ENCODE data around the gene PDE6A. TPM values are rescaled to one million over a fixed set of nuclear protein-coding genes. Genes with fewer than 3 reads are reported as not detected.

PDE6A gene
- polyA plus RNA-seq, 2 of the 4 experiments (the other 2 are of a cell fraction), result 0.28 to 0.35 TPM

GRCh38 chr5:149922950-149923349 is 21.6 kb downstream of the PDE6A start:
- Histone ChIP-seq H3K4me2 (no peak overlapping the region), H3K4me3 (no peak overlapping the region), H3K9me3 (no peaks in the 10 kb centered on the region), H3K27ac (no peak overlapping the region), H3K4me1 (no peaks in the 10 kb centered on the region)
- 72% methylated on average over 6 of the region's 6 CpGs for WGBS (ENCODE audit: missing lambda C conversion rate)
- ChIA-PET POLR2A (interaction anchor here (1.0 kb wide), 1 partner anchor 38 kb away, joined by 3 read pairs; the partner anchor contains the start of gene SLC26A2), CTCF (interaction anchor here (1.0 to 19.0 kb wide), 8 partner anchors 9 to 90 kb away, joined by 3 to 386 read pairs (median 3); partner anchors contain the start of gene SLC26A2)
- TF ChIP-seq, protein P1, sequence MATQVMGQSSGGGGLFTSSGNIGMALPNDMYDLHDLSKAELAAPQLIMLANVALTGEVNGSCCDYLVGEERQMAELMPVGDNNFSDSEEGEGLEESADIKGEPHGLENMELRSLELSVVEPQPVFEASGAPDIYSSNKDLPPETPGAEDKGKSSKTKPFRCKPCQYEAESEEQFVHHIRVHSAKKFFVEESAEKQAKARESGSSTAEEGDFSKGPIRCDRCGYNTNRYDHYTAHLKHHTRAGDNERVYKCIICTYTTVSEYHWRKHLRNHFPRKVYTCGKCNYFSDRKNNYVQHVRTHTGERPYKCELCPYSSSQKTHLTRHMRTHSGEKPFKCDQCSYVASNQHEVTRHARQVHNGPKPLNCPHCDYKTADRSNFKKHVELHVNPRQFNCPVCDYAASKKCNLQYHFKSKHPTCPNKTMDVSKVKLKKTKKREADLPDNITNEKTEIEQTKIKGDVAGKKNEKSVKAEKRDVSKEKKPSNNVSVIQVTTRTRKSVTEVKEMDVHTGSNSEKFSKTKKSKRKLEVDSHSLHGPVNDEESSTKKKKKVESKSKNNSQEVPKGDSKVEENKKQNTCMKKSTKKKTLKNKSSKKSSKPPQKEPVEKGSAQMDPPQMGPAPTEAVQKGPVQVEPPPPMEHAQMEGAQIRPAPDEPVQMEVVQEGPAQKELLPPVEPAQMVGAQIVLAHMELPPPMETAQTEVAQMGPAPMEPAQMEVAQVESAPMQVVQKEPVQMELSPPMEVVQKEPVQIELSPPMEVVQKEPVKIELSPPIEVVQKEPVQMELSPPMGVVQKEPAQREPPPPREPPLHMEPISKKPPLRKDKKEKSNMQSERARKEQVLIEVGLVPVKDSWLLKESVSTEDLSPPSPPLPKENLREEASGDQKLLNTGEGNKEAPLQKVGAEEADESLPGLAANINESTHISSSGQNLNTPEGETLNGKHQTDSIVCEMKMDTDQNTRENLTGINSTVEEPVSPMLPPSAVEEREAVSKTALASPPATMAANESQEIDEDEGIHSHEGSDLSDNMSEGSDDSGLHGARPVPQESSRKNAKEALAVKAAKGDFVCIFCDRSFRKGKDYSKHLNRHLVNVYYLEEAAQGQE (IDR thresholded peaks at IDR 0.05), result no peak
- TF ChIP-seq EHMT2 (IDR thresholded peaks at IDR 0.05; ENCODE audit: low read depth) (no peak), HDAC2 (IDR thresholded peaks at IDR 0.05) (no peak)
- no peak for DNase-seq (ENCODE audit: low read depth in 1 of 2, low spot score in 1 of 2)
- FAIRE-seq, result no peak
- ATAC-seq, result no peak

DNA sequence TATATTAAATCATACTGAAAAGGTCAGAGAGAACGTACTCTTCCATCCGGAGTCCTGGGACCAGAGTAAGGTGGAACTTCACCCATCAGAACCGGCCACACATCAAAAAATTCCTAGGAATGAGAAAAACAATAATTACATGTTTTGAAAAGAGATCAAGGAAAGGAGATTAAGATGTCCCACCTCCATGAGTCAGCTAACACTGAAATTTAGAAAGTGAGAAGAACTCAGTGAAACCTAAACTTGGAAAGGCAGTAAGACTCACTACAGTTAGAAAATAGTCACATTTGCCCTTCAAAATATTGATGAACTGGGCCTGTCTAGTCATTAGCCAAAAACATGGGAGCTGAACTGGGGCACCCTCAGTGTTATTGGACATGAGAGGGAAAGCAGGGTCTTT is 23.0 kb downstream of the PDE6A start:
- ATAC-seq (no peak), DNase-seq (ENCODE audit: low read depth in 1 of 2, low spot score in 1 of 2) (no peak), FAIRE-seq (no peak)
- WGBS (ENCODE audit: missing lambda C conversion rate), result 87% methylated on average over 3 of the region's 3 CpGs
- no peaks in the 10 kb centered on the region for H3K4me1 ChIP-seq
- ChIA-PET POLR2A (no interaction called here), CTCF (interaction anchor here (0.8 to 19.0 kb wide), 7 partner anchors 9 to 69 kb away, joined by 3 to 386 read pairs (median 3); partner anchors contain the start of gene SLC26A2)
- no peaks in the 10 kb centered on the region for H3K9me3 ChIP-seq
- no peak for TF ChIP-seq FOXS1 (CRISPR knock-in tag; IDR thresholded peaks at IDR 0.05)
- TF ChIP-seq FOSL2 (IDR thresholded peaks at IDR 0.05), result no peak
- TF ChIP-seq FOSL2 (CRISPR knock-in tag; IDR thresholded peaks at IDR 0.05), result no peak
- no peak for TF ChIP-seq CHD2 (IDR thresholded peaks at IDR 0.05; ENCODE audit: low read length, partially characterized antibody)
- no peak for TF ChIP-seq FOSB (CRISPR knock-in tag; IDR thresholded peaks at IDR 0.05)
- no peak for TF ChIP-seq CHD4 (IDR thresholded peaks at IDR 0.05; ENCODE audit: borderline replicate concordance)
- TF ChIP-seq, protein P2, sequence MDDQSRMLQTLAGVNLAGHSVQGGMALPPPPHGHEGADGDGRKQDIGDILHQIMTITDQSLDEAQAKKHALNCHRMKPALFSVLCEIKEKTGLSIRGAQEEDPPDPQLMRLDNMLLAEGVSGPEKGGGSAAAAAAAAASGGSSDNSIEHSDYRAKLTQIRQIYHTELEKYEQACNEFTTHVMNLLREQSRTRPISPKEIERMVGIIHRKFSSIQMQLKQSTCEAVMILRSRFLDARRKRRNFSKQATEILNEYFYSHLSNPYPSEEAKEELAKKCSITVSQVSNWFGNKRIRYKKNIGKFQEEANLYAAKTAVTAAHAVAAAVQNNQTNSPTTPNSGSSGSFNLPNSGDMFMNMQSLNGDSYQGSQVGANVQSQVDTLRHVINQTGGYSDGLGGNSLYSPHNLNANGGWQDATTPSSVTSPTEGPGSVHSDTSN (IDR thresholded peaks at IDR 0.05), result no peak
- no peak overlapping the region for H3K4me2 ChIP-seq
- H3K27ac ChIP-seq, result no peak overlapping the region
- H3K4me3 ChIP-seq, result no peak overlapping the region

- H3K4me3 ChIP-seq, result no peak overlapping the region
- H3K4me1 ChIP-seq, result no peaks in the 10 kb centered on the region
- WGBS (ENCODE audit: missing lambda C conversion rate), result 82% methylated on average over 6 of the region's 6 CpGs
- ChIA-PET CTCF (interaction anchor here (0.6 to 2.7 kb wide), 12 partner anchors 10 to 83 kb away, joined by 3 to 13 read pairs (median 4); no protein-coding TSS in a partner anchor), POLR2A (interaction anchor here (1.2 kb wide), 1 partner anchor 43 kb away, joined by 4 read pairs; the partner anchor contains the start of gene SLC26A2)
- no peak for DNase-seq (ENCODE audit: low read depth in 1 of 2, low spot score in 1 of 2)
- H3K27ac ChIP-seq, result no peak overlapping the region
- TF ChIP-seq NR3C1 (IDR thresholded peaks at IDR 0.05), result no peak
- no peak for TF ChIP-seq CBX8 (IDR thresholded peaks at IDR 0.05)
- no peak for TF ChIP-seq RARB (CRISPR knock-in tag; IDR thresholded peaks at IDR 0.05)
- TF ChIP-seq KDM5A (IDR thresholded peaks at IDR 0.05), result no peak
- no peaks in the 10 kb centered on the region for H3K9me3 ChIP-seq
- FAIRE-seq, result no peak
- no peak overlapping the region for H3K4me2 ChIP-seq
- ATAC-seq, result no peak
Observed at GRCh38 chr5:149917073-149917676, 27.4 kb downstream of the PDE6A start.

All from A549 (cell line).